ENCODE measurements around the gene PDE4D.

GRCh38 chr5:59732806-59733205 lies 160.7 kb downstream of the PDE4D start:
- TF ChIP-seq, protein P1, sequence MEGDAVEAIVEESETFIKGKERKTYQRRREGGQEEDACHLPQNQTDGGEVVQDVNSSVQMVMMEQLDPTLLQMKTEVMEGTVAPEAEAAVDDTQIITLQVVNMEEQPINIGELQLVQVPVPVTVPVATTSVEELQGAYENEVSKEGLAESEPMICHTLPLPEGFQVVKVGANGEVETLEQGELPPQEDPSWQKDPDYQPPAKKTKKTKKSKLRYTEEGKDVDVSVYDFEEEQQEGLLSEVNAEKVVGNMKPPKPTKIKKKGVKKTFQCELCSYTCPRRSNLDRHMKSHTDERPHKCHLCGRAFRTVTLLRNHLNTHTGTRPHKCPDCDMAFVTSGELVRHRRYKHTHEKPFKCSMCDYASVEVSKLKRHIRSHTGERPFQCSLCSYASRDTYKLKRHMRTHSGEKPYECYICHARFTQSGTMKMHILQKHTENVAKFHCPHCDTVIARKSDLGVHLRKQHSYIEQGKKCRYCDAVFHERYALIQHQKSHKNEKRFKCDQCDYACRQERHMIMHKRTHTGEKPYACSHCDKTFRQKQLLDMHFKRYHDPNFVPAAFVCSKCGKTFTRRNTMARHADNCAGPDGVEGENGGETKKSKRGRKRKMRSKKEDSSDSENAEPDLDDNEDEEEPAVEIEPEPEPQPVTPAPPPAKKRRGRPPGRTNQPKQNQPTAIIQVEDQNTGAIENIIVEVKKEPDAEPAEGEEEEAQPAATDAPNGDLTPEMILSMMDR (conservative IDR thresholded peaks at IDR 0.05; ENCODE audit: low read depth, low read length): no peak
- TF ChIP-seq EZH2 (IDR thresholded peaks at IDR 0.05; ENCODE audit: borderline replicate concordance, low read depth, low read length, poor library complexity, severe bottlenecking): no peak
